Measurements from ENCODE around the gene OTOG. TPM values are rescaled to one million over a fixed set of nuclear protein-coding genes. Genes with fewer than 3 reads are reported as not detected.

Gene OTOG
- total RNA-seq, 1 donor from 2014 or later, result not detected

- DNase-seq (ENCODE audit: low read depth in 2 of 2), result no peak
Measured at GRCh38 chr11:17581732-17582053, 34.6 kb downstream of the OTOG start.

DNA sequence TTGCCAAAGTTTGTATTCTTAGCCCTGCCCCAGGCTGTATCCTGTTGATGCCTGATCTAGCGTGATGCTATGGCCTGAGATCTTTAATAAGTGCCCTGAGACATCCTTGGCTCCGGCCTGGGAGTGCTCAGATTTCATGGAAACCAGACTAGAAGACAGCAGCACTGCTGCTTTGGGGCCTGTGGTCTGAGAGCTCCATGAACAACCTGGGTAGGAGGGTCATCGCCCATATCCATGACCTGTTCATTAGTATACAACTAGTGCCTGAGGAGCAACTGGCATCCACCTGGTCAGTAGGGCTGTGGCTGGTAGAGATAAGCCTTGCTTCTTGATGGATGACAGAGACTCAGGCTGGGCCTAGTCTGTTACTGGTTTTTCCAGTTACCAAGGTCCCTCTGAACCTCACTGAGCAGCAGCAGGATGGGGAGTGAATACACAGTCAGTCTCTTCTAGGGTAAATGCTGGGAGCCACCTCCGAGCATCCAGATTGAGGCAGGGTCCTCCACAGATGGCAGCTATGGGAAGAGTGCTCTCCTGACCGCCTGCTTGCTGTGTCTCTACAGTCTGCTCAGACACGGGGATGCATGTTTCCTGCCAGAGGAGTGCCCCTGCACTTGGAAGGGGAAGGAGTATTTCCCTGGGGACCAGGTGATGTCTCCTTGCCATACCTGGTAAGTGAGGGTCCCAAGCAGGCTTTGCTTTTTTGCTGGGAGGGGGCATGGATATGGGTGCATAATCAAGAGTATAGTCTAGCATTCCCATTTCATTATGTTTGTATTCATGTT lies 39.0 kb downstream of the OTOG start:
- no peak for DNase-seq (ENCODE audit: low read depth in 2 of 2)

GRCh38 chr11:17588166-17588565 lies 41.1 kb downstream of the OTOG start:
- DNase-seq (ENCODE audit: low read depth in 2 of 2), result no peak

DNA sequence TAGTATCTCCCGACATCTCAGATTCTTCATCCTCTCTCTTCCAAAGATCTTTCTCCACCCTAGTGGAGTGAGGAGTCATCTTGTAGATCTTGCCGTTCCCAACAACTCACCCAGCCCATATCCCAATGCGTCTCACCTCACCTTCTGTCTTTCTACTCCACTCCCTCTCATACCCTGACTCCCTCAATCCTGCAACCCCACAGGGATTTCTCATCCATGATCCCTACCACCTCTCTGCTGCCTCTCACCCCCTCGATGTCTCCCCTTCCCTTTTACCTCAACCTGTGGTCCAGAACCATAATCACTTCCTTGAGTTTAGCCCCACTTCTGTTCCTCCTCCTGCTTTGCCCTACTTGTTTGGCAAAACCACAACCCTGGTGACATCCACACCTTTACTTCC lies 41.7 kb downstream of the OTOG start:
- DNase-seq (ENCODE audit: low read depth in 2 of 2), result no peak

GRCh38 chr11:17590463-17590862 lies 43.4 kb downstream of the OTOG start:
- no peak for DNase-seq (ENCODE audit: low read depth in 2 of 2)

DNA sequence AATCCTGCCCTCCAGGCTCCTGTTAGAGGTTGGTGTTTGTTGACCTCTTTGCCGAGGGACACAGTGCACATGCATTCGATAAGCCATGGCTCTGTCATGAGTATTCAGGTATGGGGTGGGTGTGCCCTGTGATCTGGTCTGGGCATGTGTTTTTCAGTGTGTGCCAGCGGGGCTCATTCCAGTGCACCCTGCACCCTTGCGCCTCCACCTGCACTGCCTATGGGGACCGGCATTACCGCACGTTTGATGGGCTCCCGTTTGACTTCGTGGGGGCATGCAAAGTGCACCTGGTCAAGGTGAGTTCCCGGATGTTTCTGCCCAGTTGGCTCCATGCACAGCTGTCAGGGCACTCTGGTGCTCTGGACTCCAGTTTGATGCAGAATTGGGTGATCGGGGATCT lies 44.2 kb downstream of the OTOG start:
- no peak for DNase-seq (ENCODE audit: low read depth in 2 of 2)

- no peak for DNase-seq (ENCODE audit: low read depth in 2 of 2)
Measured at GRCh38 chr11:17593466-17594245, 46.6 kb downstream of the OTOG start.

DNA sequence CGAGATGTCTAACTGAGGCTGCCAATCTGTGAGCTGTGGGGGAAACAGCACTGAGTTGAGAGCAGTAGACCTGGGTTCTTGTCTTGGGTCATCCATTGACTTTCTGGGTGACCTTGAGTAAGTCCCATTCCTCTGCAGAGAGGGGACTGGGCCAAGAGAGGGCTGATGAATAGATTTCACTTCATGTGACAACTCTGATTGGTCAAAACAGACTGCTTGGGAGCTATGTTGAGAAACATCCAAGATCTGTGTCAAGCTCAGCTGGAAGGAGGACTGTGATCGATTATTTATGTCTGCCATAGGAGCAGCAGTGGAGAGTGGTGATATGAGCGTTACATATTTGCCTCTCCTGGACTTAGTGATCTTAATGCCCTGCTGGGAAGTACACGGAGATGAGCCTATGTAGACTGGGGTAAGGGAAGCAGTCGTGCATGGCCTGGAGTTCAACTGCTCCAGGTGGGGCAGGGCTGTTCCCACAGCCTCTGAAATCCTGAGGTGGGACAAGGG lies 47.7 kb downstream of the OTOG start:
- no peak for DNase-seq (ENCODE audit: low read depth in 2 of 2)

- no peak for DNase-seq (ENCODE audit: low read depth in 2 of 2)
Measured at GRCh38 chr11:17595526-17596309, 48.7 kb downstream of the OTOG start.

GRCh38 chr11:17596310-17596669 lies 49.2 kb downstream of the OTOG start:
- no peak for DNase-seq (ENCODE audit: low read depth in 2 of 2)

DNA sequence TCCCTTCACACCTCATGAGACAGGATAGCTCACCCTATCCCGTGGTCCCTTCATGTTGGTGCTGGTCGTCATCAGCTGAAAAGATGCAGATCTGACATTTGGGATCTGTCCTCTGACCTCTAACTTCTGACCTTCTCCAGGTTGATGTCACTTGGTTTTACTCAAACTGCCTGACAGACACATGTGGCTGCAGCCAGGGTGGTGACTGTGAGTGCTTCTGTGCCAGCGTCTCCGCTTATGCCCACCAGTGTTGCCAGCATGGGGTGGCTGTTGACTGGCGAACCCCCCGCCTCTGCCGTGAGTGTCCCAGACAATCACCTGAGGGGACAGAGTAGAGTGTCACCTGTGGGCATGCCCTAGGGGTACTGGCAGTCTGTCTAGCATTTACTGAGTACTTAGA lies 49.7 kb downstream of the OTOG start:
- no peak for DNase-seq (ENCODE audit: low read depth in 2 of 2)

GRCh38 chr11:17597770-17598169 lies 50.7 kb downstream of the OTOG start:
- DNase-seq (ENCODE audit: low read depth in 2 of 2), result no peak

DNA sequence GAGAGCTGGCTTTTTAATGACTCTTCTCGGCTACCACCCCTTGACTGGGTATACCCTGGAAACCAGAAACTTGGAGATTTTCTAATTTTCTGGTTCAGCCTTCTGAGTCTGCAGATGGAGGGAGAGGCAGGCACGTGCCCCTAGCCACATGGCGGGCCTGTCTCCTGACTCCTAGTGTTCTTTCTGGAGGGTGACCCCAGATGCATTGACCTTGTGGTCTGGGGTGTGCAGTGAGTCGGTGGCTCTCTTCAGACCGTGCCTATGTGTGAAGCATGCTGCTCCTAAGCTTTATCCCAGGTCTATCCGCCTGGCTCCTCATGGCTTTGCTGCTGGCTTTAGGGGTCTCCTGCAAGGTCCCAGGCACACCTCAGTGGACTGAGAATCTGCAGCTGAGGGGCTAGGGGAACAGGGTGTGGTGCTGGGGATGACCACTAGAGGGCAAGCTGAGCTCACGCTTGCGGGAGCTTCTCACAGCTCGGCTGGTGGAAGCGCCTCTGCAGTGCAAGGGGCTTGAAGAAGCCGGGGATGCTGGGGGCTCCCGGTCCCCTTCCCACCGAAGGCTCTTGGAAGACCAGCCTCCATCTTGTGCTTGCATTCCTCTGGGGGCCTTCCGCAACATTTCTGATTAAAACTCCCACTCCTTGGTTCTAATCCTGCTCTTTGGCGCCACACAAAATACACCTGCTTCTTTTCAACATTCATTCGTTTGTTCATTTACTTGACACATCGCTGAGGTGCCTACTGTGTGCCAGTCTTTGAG lies 51.8 kb downstream of the OTOG start:
- peak; percentile 45 to 66 for DNase-seq (ENCODE audit: low read depth in 2 of 2)

DNA sequence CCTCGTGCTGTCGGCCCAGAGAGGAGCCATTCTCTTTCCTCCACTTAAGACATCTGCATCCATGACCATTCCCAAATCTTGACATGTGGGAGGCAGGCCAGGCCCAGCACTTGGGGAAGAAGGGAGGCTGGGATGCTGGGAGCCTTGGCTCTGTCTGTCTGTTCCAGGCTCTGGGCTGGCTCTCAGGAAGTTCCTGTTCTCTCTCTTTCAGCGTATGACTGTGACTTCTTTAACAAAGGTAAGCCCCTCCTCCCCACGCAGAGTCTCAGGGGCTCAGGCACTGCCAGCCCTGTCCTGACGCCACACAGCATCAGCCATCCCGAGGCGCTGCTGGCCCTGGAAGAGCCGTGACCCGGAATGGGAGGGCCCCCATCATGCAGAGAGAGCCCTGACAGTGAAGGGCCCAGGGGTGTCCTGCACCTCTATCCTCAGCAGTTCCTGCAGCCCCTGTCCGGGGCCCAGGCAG lies 52.4 kb downstream of the OTOG start:
- no peak for DNase-seq (ENCODE audit: low read depth in 2 of 2)

DNA sequence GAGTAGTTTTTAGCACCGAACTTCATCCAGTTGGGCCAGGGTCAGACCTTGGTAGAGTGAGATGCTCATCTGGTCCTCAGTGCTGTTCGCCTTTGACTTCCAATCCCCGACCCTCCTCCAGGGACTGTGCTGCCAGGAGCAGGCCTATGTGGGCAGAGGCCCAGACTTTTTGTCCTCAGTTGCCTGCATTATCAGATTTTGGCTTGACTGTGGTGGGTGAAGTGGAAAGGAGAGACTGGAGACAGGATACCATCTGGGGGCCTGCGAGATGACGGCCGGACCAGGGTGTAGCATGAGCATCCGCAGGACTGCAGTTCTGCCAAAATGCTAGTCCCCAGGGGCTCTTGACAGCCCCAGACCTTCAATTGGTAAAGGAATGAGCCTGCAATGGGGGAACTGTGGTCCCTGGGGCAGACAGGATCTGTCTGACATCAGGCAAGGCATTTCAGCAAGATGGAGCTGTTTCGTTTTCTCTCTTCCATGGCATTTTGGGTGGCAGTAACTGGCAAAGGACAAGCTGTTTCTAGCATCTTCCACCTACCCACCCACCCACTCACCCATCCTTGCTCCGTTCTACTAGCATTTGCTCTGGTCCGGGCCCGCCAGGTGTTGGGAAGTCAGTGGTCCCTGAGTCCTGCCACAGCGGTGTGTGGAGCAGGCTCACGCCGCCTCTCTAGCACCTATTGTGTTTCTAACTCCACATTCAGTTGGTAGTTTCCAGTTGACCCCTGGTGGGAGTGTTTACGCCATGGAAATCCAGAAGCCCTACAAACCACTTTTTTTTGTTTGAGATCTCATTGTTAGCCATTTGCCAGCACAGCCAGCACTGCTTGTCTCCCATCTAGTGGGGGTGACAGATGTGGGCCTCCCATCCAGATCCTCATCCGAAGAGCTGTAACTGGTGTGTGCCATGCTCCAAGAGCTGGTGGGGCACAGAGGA lies 53.5 kb downstream of the OTOG start:
- no peak for DNase-seq (ENCODE audit: low read depth in 2 of 2)

DNA sequence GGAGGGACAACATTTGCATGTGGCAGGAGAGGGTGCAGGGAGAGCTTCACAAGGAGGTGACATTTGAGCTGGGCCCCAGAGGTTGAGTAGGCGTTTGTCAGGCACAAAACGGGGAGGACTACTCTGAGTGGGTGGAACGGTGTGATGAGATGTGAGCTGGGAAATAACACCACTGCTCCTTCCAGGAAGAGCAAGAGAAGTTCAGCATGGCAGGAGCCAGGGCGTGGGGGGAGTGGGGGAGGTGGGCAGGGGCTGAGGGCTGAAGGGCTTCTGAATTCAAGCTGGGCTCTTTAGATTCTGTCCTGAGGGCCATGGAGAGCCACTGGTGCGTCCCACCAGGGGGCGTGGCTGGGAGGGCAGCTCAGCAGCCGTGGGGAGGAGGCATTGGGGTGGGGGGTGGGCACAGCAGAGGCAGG lies 54.2 kb downstream of the OTOG start:
- DNase-seq (ENCODE audit: low read depth in 2 of 2), result no peak

DNA sequence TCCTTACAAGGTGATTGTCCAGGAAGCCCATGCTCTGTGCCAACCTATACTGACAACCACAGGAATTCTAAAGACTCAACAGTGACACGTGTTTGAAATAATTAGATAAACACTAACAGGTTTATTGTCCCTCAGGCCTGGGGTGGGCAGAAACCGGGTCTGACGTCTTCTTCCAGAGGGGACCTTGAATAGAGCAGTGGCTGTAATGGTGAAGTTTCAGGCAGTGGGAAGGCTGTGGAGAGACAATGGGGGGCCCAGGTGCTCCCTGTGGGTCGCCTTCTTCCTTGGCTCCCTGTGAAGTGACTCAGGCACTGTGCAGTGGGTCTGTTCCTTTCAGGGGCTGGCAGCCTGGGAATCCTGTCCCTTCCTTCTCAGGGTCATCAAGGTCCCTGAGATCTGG lies 54.6 kb downstream of the OTOG start:
- DNase-seq (ENCODE audit: low read depth in 2 of 2), result no peak

- DNase-seq (ENCODE audit: low read depth in 2 of 2), result no peak
Measured at GRCh38 chr11:17602105-17603001, 55.3 kb downstream of the OTOG start.

Data from dermis microvascular lymphatic vessel endothelial cell (primary cell).